ENCODE results near the gene SLC51B.

- TF ChIP-seq CTCF (IDR thresholded peaks at IDR 0.05; ENCODE audit: low read depth, low read length, poor library complexity, severe bottlenecking) = no peak
- no peak for TF ChIP-seq EZH2phosphoT487 (IDR thresholded peaks at IDR 0.05; ENCODE audit: borderline replicate concordance, low read length)
Observed at GRCh38 chr15:65057549-65057940, 12.4 kb downstream of the SLC51B start.
